H1 (cell line): Measurements from ENCODE around the gene TRMT10B. TPM values are rescaled to one million over a fixed set of nuclear protein-coding genes. Genes with fewer than 3 reads are reported as not detected.

Source experiments
- CTCF ChIA-PET: fragments of 300-600 bp; sonication (Branson Sonifier 250); formaldehyde crosslinking; loops from one replicate; lab custom pipeline; 2021; ENCODE audit not compliant: partially characterized antibody; lab: Charles Lee
- POLR2A ChIA-PET: fragments of 300-600 bp; sonication (Branson Sonifier 250); formaldehyde crosslinking; loops from one replicate; lab custom pipeline; 2021; ENCODE audit warnings: inconsistent platforms; ENCODE audit not compliant: partially characterized antibody; lab: Charles Lee
- DNase-seq, 2 experiments: peaks; one replicate each; pipeline versions ENCODE4 v3.0.0 to v3.0.0-alpha.2; 2010 to 2022; ENCODE audit warnings: low spot score in 2 of 2, low read depth in 1 of 2, mixed read lengths in 1 of 2
- FAIRE-seq: peaks from 2 replicates; lab custom pipeline; 2011; peaks lifted over from hg19 to GRCh38; lab: Jason Lieb, UNC
- H2AFZ ChIP-seq: 2 replicates; pipeline ENCODE4 v1.8.1; 2012; ENCODE audit warnings: low read length, inconsistent platforms
- H2AK5ac ChIP-seq: 2 replicates; pipeline ENCODE4 v1.6.1; 2013; ENCODE audit warnings: low read depth, low read length
- H2BK120ac ChIP-seq: replicated peaks from 2 replicates; pipeline ENCODE3; 2013; ENCODE audit warnings: low read depth, low read length, inconsistent platforms
- H2BK12ac ChIP-seq: 2 replicates; pipeline ENCODE4 v1.6.1; 2013; ENCODE audit warnings: low read depth, low read length
- H2BK15ac ChIP-seq: 2 replicates; pipeline ENCODE4 v1.6.1; 2013; ENCODE audit warnings: low read length
- H2BK20ac ChIP-seq: 2 replicates; pipeline ENCODE4 v1.6.1; 2013; ENCODE audit warnings: low read length
- H2BK5ac ChIP-seq: 2 replicates; pipeline ENCODE4 v1.6.1; 2013; ENCODE audit warnings: low read depth, low read length
- H3K14ac ChIP-seq: 2 replicates; pipeline ENCODE4 v1.6.1; 2013; ENCODE audit warnings: inconsistent platforms; ENCODE audit not compliant: insufficient read length
- H3K18ac ChIP-seq: 2 replicates; pipeline ENCODE4 v1.6.1; 2013; ENCODE audit warnings: low read length; ENCODE audit errors: extremely low read depth
- H3K23ac ChIP-seq: 2 replicates; pipeline ENCODE4 v1.6.1; 2013; ENCODE audit warnings: inconsistent platforms; ENCODE audit not compliant: insufficient read length
- H3K23me2 ChIP-seq: 2 replicates; pipeline ENCODE4 v1.6.1; 2013; ENCODE audit warnings: low read depth, low read length
- H3K27ac ChIP-seq: 2 replicates; pipeline ENCODE4 v1.6.1; 2011; ENCODE audit warnings: low read depth, low read length, inconsistent platforms
- H3K27me3 ChIP-seq, 4 experiments: replicated peaks in 1 of 4; 1 replicate in 1 of 4; 2 replicates in 3 of 4; pipeline versions ENCODE4 v1.6.1 to v1.8.1; 2011 to 2013; ENCODE audit warnings: low read length in 3 of 4, mild to moderate bottlenecking in 3 of 4, inconsistent platforms in 2 of 4, mixed read lengths in 2 of 4, moderate library complexity in 1 of 4; ENCODE audit not compliant: control insufficient read depth in 3 of 4, insufficient read depth in 3 of 4; ENCODE audit errors: extremely low read depth in 1 of 4
- H3K36me3 ChIP-seq, 4 experiments: 2 replicates each; pipeline versions ENCODE4 v1.6.1 to v1.8.1; 2011 to 2013; ENCODE audit warnings: mild to moderate bottlenecking in 4 of 4, low read length in 3 of 4, moderate library complexity in 2 of 4, control low read depth in 1 of 4, inconsistent platforms in 1 of 4; ENCODE audit not compliant: insufficient read depth in 4 of 4, control insufficient read depth in 2 of 4
- H3K4ac ChIP-seq: replicated peaks from 2 replicates; pipeline ENCODE3; 2013; ENCODE audit warnings: low read length, low read depth, mixed read lengths, inconsistent platforms; ENCODE audit not compliant: insufficient read length
- H3K4me1 ChIP-seq, 4 experiments: replicated peaks in 1 of 4; 1 replicate in 1 of 4; 2 replicates in 3 of 4; pipeline versions ENCODE4 v1.6.1 to v1.8.1; 2011 to 2013; ENCODE audit warnings: low read length in 3 of 4, inconsistent platforms in 2 of 4, mixed read lengths in 1 of 4; ENCODE audit not compliant: insufficient read depth in 4 of 4, control insufficient read depth in 3 of 4
- H3K4me2 ChIP-seq, 2 experiments: 2 replicates each; pipeline versions ENCODE4 v1.6.1 to v1.8.1; 2011 to 2013; ENCODE audit warnings: low read depth in 2 of 2, low read length in 2 of 2, control low read depth in 1 of 2, inconsistent platforms in 1 of 2, mild to moderate bottlenecking in 1 of 2; ENCODE audit not compliant: insufficient read depth in 1 of 2
- H3K4me3 ChIP-seq, 4 experiments: fragments of 200-600, 300-600 bp in 1 of 4; sonication (generic), shearing (Covaris generic), sonication (Bioruptor Twin) in 1 of 4; 2 replicates each; pipeline versions ENCODE4 v1.5.1 to v1.8.1; 2011 to 2016; ENCODE audit warnings: low read length in 4 of 4, low read depth in 3 of 4, control low read depth in 2 of 4, inconsistent platforms in 2 of 4, mild to moderate bottlenecking in 2 of 4, mixed read lengths in 1 of 4, moderate library complexity in 1 of 4; ENCODE audit not compliant: insufficient read depth in 2 of 4; ENCODE audit errors: extremely low read depth in 1 of 4
- H3K56ac ChIP-seq: replicated peaks from 2 replicates; pipeline ENCODE3; 2013; ENCODE audit warnings: low read depth, mild to moderate bottlenecking, mixed read lengths, low read length, inconsistent platforms; ENCODE audit not compliant: insufficient read length
- H3K79me1 ChIP-seq: 2 replicates; pipeline ENCODE4 v1.6.1; 2013; ENCODE audit warnings: low read depth, low read length, control low read depth
- H3K79me2 ChIP-seq, 2 experiments: 2 replicates each; pipeline versions ENCODE4 v1.6.1 to v1.8.1; 2012 to 2013; ENCODE audit warnings: low read length in 2 of 2, mild to moderate bottlenecking in 2 of 2, inconsistent platforms in 1 of 2; ENCODE audit not compliant: insufficient read depth in 2 of 2, control insufficient read depth in 1 of 2
- H3K9ac ChIP-seq, 4 experiments: replicated peaks in 1 of 4; 1 replicate in 1 of 4; 2 replicates in 3 of 4; pipeline versions ENCODE4 v1.6.1 to v1.8.1; 2011 to 2013; ENCODE audit warnings: low read depth in 3 of 4, low read length in 3 of 4, control low read depth in 2 of 4, mild to moderate bottlenecking in 2 of 4, moderate library complexity in 2 of 4, inconsistent platforms in 1 of 4; ENCODE audit errors: extremely low read depth in 1 of 4
- H3K9me3 ChIP-seq, 2 experiments: 2 replicates each; pipeline versions ENCODE4 v1.6.1 to v1.8.1; 2012 to 2013; ENCODE audit warnings: mild to moderate bottlenecking in 2 of 2, moderate library complexity in 2 of 2, control low read depth in 1 of 2, inconsistent platforms in 1 of 2, low read depth in 1 of 2, low read length in 1 of 2, mixed read lengths in 1 of 2; ENCODE audit not compliant: insufficient read depth in 2 of 2
- H4K20me1 ChIP-seq, 2 experiments: replicated peaks in 1 of 2; 2 replicates each; pipeline versions ENCODE3 to v1.8.1; 2011 to 2013; ENCODE audit warnings: inconsistent platforms in 2 of 2, low read length in 2 of 2, mild to moderate bottlenecking in 1 of 2; ENCODE audit not compliant: insufficient read depth in 2 of 2, control insufficient read depth in 1 of 2
- H4K5ac ChIP-seq: 2 replicates; pipeline ENCODE4 v1.6.1; 2013; ENCODE audit warnings: low read length, low read depth, mixed read lengths, inconsistent platforms; ENCODE audit not compliant: insufficient read length
- H4K8ac ChIP-seq: 2 replicates; pipeline ENCODE4 v1.8.0; 2013; ENCODE audit warnings: mild to moderate bottlenecking, moderate library complexity, low read length, inconsistent platforms; ENCODE audit not compliant: insufficient read depth; ENCODE audit errors: extremely low read depth
- H4K91ac ChIP-seq: replicated peaks from 2 replicates; pipeline ENCODE3; 2013; ENCODE audit warnings: low read length, mixed read lengths, inconsistent platforms; ENCODE audit not compliant: insufficient read length
- BCL11A ChIP-seq, 2 experiments: IDR thresholded peaks; one replicate each; pipeline ENCODE4 v1.6.1; 2011; ENCODE audit warnings: low read depth in 2 of 2, low read length in 2 of 2, mild to moderate bottlenecking in 2 of 2
- CEBPB ChIP-seq: IDR thresholded peaks from 2 replicates; pipeline ENCODE4 v1.6.1; 2012; ENCODE audit warnings: low read depth, low read length
- WGBS, 2 experiments: shearing (Covaris generic) in 1 of 2; methylation state at CpG; one replicate each; pipeline versions ENCODE4 v1.1.6 to v1.1.7; 2013 to 2015; ENCODE audit warnings: low lambda C conversion rate in 2 of 2, mixed read lengths in 2 of 2, inconsistent platforms in 1 of 2, low coverage in 1 of 2, missing lambda C conversion rate in 1 of 2; ENCODE audit not compliant: insufficient replicate concordance in 2 of 2, insufficient coverage in 1 of 2, insufficient read length in 1 of 2; ENCODE audit errors: extremely low coverage in 1 of 2, missing lambda C conversion rate in 1 of 2; 5-methylcytosine and 5-hydroxymethylcytosine counted together
- polyA plus RNA-seq, 7 experiments: library from polyadenylated mRNA; depleted of rRNA in 3 of 7; stranded (reverse) in 5 of 7; unstranded in 2 of 7; fragments of >200 nt in 5 of 7; fragments of 200-250 nt in 2 of 7; gene quantifications; 1 replicate in 5 of 7; 2 replicates in 1 of 7; 4 replicates in 1 of 7; pipeline versions ENCODE4 v1.2.1 to v1.2.3, GENCODE V29; 2011 to 2013; ENCODE audit warnings: missing spikeins in 2 of 7, mixed read lengths in 2 of 7
- total RNA-seq: library from RNA; stranded (reverse); fragmentation: NEBNext Ultra II Directional; extraction: Animal tissue kit (Norgen Biotek cat#: 25700); gene quantifications from 2 replicates; pipeline ENCODE4 v1.2.1, GENCODE V29; 2021

TRMT10B gene
- total and polyA plus RNA-seq, 2 of the 8 experiments (the other 6 are each of a cell fraction or from before 2014, with no cell fraction given) = 2.4 to 4.5 TPM

DNA sequence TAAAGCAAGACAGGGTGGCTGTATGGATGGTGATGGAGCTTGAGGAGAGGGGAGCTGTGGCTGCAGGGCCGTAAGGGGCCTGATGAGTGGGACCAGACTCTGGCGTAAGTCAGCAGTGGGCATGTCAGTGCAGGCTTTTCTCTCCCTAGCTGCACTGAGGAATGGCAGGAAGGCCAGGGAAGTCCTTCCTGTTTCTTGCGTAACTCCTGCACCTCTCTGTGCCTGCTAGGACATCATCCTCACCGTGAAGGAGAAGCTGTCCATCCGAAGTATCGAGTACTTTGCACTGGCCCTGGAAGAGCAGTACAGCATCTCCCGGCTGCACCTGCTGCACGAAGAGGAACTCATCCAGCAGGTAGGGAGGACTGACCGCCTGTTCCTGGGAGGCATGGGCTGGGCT, 24.1 kb upstream of the TRMT10B start:
- H4K91ac ChIP-seq = no peak overlapping the region
- H2BK12ac ChIP-seq = 0 out of 2 replicates have a peak overlapping the region, but pooled peaks have one; percentile 29
- no peak overlapping the region for H4K8ac ChIP-seq
- no peak overlapping the region for H3K4ac ChIP-seq
- FAIRE-seq = no peak
- no peak overlapping the region for H3K56ac ChIP-seq
- H3K18ac ChIP-seq = 0 out of 2 replicates have a peak overlapping the region, but pooled peaks have one; percentile 0
- ChIA-PET CTCF (no interaction called here), POLR2A (interaction anchor here (0.8 to 1.1 kb wide), 2 partner anchors 13 to 245 kb away, joined by 3 read pairs; no protein-coding TSS in a partner anchor)
- H3K23me2 ChIP-seq = 0 out of 2 replicates have a peak, but pooled peaks cover 1% of the 10 kb centered on the region
- H2BK15ac ChIP-seq = 0 out of 2 replicates have a peak overlapping the region, but pooled peaks have one; percentile 2
- no peaks in the 10 kb centered on the region for H4K20me1 ChIP-seq
- H3K23ac ChIP-seq = no peak overlapping the region
- WGBS, 2 experiments = 93% methylated on average over 9 of the region's 9 CpGs; no CpG with 5 or more reads in 1 of the 2 experiments
- no peak overlapping the region for H3K14ac ChIP-seq
- H2AK5ac ChIP-seq = 0 out of 2 replicates have a peak overlapping the region, but pooled peaks have one; percentile 7
- no peaks in the 10 kb centered on the region for H3K79me2 ChIP-seq
- no peaks in the 10 kb centered on the region for H3K27me3 ChIP-seq
- peak overlapping the region; percentile 2; the same call in 1 of the 2 replicates for H2BK20ac ChIP-seq
- no peak for DNase-seq
- no peaks in the 10 kb centered on the region for H3K9me3 ChIP-seq
- TF ChIP-seq CEBPB = 0 out of 2 replicates have a peak, but pooled peaks have one; percentile 36
- no peak for TF ChIP-seq BCL11A (IDR thresholded peaks at IDR 0.05; ENCODE audit: low read depth in 2 of 2, low read length in 2 of 2)
- no peaks in the 10 kb centered on the region for H3K79me1 ChIP-seq
- H3K4me3 ChIP-seq = no peak overlapping the region
- H3K27ac ChIP-seq = no peak overlapping the region
- no peak overlapping the region for H2AFZ ChIP-seq
- no peak overlapping the region for H2BK5ac ChIP-seq
- H3K4me1 ChIP-seq = peaks cover 0 to 14% (median 3%) of the 10 kb centered on the region in 4 experiments; a peak in 4 of 7 replicates
- H3K4me2 ChIP-seq = no peak overlapping the region
- no peak overlapping the region for H2BK120ac ChIP-seq
- H3K9ac ChIP-seq = no peak overlapping the region
- no peaks in the 10 kb centered on the region for H3K36me3 ChIP-seq
- no peak overlapping the region for H4K5ac ChIP-seq
